IMR-90 (cell line): Measurements from ENCODE around the gene MATN3. TPM values are rescaled to one million over a fixed set of nuclear protein-coding genes. Genes with fewer than 3 reads are reported as not detected.

Experiments
- ATAC-seq: fragments of 200-7000 bp; cut with Tn5 transposase; 2 replicates; pipeline ENCODE4 v1.9.1; 2020; ENCODE audit warnings: low read depth, mild to moderate bottlenecking, moderate library complexity
- BruUV-seq: library from RNA; stranded (reverse); fragments of 400-500 nt; replicated peaks from 2 replicates; lab custom pipeline; 2021; lab: Mats Ljungman, UMichigan
- CTCF ChIA-PET: fragments of 300-600 bp; formaldehyde crosslinking; extraction: SDS; loops from one replicate; lab custom pipeline; 2021; ENCODE audit warnings: antibody characterized with exemption; lab: Yijun Ruan, JAX
- POLR2A ChIA-PET: fragments of 300-600 bp; sonication (Branson Sonifier 250); formaldehyde crosslinking; loops from one replicate; lab custom pipeline; 2022; ENCODE audit warnings: antibody characterized with exemption; ENCODE audit not compliant: unreplicated experiment; lab: Charles Lee
- DNase-seq: peaks from one replicate; pipeline ENCODE4 v3.0.0; 2013
- H2AFZ ChIP-seq: replicated peaks from 2 replicates; pipeline ENCODE3; 2013; ENCODE audit warnings: low read length, mild to moderate bottlenecking; ENCODE audit not compliant: poor library complexity
- H2AK5ac ChIP-seq: 2 replicates; pipeline ENCODE4 v1.6.1; 2013; ENCODE audit warnings: low read depth, low read length, inconsistent platforms
- H2AK9ac ChIP-seq: replicated peaks from 2 replicates; pipeline ENCODE3; 2013; ENCODE audit warnings: mild to moderate bottlenecking, low read depth, low read length, moderate library complexity; ENCODE audit not compliant: poor library complexity
- H2BK120ac ChIP-seq: 2 replicates; pipeline ENCODE4 v1.6.1; 2013; ENCODE audit warnings: low read depth, low read length, inconsistent platforms
- H2BK15ac ChIP-seq: 3 replicates; pipeline ENCODE4 v1.6.1; 2013; ENCODE audit warnings: low read depth, low read length, inconsistent platforms
- H2BK20ac ChIP-seq: 2 replicates; pipeline ENCODE4 v1.6.1; 2013; ENCODE audit warnings: low read depth, mild to moderate bottlenecking, inconsistent platforms, low read length, moderate library complexity
- H2BK5ac ChIP-seq: 2 replicates; pipeline ENCODE4 v1.6.1; 2013; ENCODE audit warnings: mild to moderate bottlenecking, low read depth, low read length, inconsistent platforms; ENCODE audit not compliant: poor library complexity, severe bottlenecking
- H3K14ac ChIP-seq: replicated peaks from 2 replicates; pipeline ENCODE4 v1.6.1; 2013; ENCODE audit warnings: low read depth, low read length, inconsistent platforms
- H3K18ac ChIP-seq: 2 replicates; pipeline ENCODE4 v1.6.1; 2013; ENCODE audit warnings: low read depth, low read length, control low read depth
- H3K23ac ChIP-seq: 2 replicates; pipeline ENCODE4 v1.6.1; 2013; ENCODE audit warnings: low read depth, low read length, inconsistent platforms
- H3K27ac ChIP-seq: 2 replicates; pipeline ENCODE4 v1.5.1; 2013; ENCODE audit warnings: mild to moderate bottlenecking, control low read depth, low read length; ENCODE audit not compliant: insufficient read depth
- H3K27me3 ChIP-seq: 2 replicates; pipeline ENCODE4 v1.6.1; 2013; ENCODE audit warnings: low read length; ENCODE audit not compliant: control insufficient read depth, insufficient read depth
- H3K36me3 ChIP-seq: 2 replicates; pipeline ENCODE4 v1.6.1; 2013; ENCODE audit warnings: low read length, mixed read lengths; ENCODE audit not compliant: control insufficient read depth, insufficient read depth
- H3K4ac ChIP-seq: 2 replicates; pipeline ENCODE4 v1.6.1; 2013; ENCODE audit warnings: low read depth, low read length, inconsistent platforms
- H3K4me1 ChIP-seq: 2 replicates; pipeline ENCODE4 v1.6.1; 2013; ENCODE audit warnings: low read length, mixed read lengths; ENCODE audit not compliant: control insufficient read depth, insufficient read depth
- H3K4me2 ChIP-seq: 2 replicates; pipeline ENCODE4 v1.6.1; 2013; ENCODE audit warnings: low read depth, mild to moderate bottlenecking, control low read depth, low read length, moderate library complexity
- H3K4me3 ChIP-seq: 2 replicates; pipeline ENCODE4 v1.5.1; 2013; ENCODE audit warnings: low read depth, mild to moderate bottlenecking, control low read depth, low read length, moderate library complexity; ENCODE audit not compliant: insufficient read depth
- H3K56ac ChIP-seq: 2 replicates; pipeline ENCODE4 v1.6.1; 2013; ENCODE audit warnings: low read length, inconsistent platforms; ENCODE audit not compliant: insufficient read depth; ENCODE audit errors: extremely low read depth
- H3K79me1 ChIP-seq, 2 experiments: 2 replicates each; pipeline ENCODE4 v1.6.1; 2013; ENCODE audit warnings: low read length in 2 of 2, inconsistent platforms in 1 of 2, low read depth in 1 of 2
- H3K9ac ChIP-seq: 2 replicates; pipeline ENCODE4 v1.6.1; 2013; ENCODE audit warnings: low read depth, low read length, control low read depth
- H3K9me1 ChIP-seq: 2 replicates; pipeline ENCODE4 v1.6.1; 2013; ENCODE audit warnings: low read length, inconsistent platforms; ENCODE audit not compliant: insufficient read depth
- H3K9me3 ChIP-seq: 2 replicates; pipeline ENCODE4 v1.6.1; 2013; ENCODE audit warnings: low read length; ENCODE audit not compliant: control insufficient read depth, insufficient read depth
- H4K20me1 ChIP-seq: 2 replicates; pipeline ENCODE4 v1.6.1; 2013; ENCODE audit warnings: low read length, inconsistent platforms; ENCODE audit not compliant: insufficient read depth
- H4K5ac ChIP-seq: 2 replicates; pipeline ENCODE4 v1.6.1; 2013; ENCODE audit warnings: mild to moderate bottlenecking, low read depth, low read length, control low read depth
- H4K8ac ChIP-seq, 2 experiments: 2 replicates each; pipeline ENCODE4 v1.6.1; 2013; ENCODE audit warnings: low read depth in 2 of 2, low read length in 2 of 2, control low read depth in 1 of 2, inconsistent platforms in 1 of 2
- H4K91ac ChIP-seq: 2 replicates; pipeline ENCODE4 v1.6.1; 2013; ENCODE audit warnings: low read depth, low read length, inconsistent platforms; ENCODE audit not compliant: insufficient read depth
- BHLHE40 ChIP-seq: fragments of 150-350 bp; IDR thresholded peaks from 2 replicates; pipeline ENCODE4 v1.6.1; 2016; ENCODE audit warnings: mild to moderate bottlenecking, low read depth, low read length
- CEBPB ChIP-seq: IDR thresholded peaks from 2 replicates; pipeline ENCODE4 v1.6.1; 2012; ENCODE audit warnings: low read depth, low read length, improper control_type of control experiment
- MAFK ChIP-seq: IDR thresholded peaks from 2 replicates; pipeline ENCODE4 v1.6.1; 2012; ENCODE audit warnings: low read depth, low read length, improper control_type of control experiment
- MAZ ChIP-seq: IDR thresholded peaks from 2 replicates; pipeline ENCODE4 v1.6.1; 2012; ENCODE audit warnings: low read depth, mild to moderate bottlenecking, low read length, improper control_type of control experiment, moderate library complexity, borderline replicate concordance
- MXI1 ChIP-seq: IDR thresholded peaks from 2 replicates; pipeline ENCODE4 v1.6.1; 2012; ENCODE audit warnings: low read depth, mild to moderate bottlenecking, low read length, moderate library complexity, borderline replicate concordance
- NFE2L2 ChIP-seq: fragments of 150-350 bp; IDR thresholded peaks from 2 replicates; pipeline ENCODE4 v1.6.1; 2016; ENCODE audit warnings: low read depth, mild to moderate bottlenecking, low read length
- RCOR1 ChIP-seq: IDR thresholded peaks from 2 replicates; pipeline ENCODE4 v1.6.1; 2012; ENCODE audit warnings: mild to moderate bottlenecking, low read length, improper control_type of control experiment; ENCODE audit not compliant: insufficient replicate concordance
- SMC3 ChIP-seq: fragments of 150-350 bp; IDR thresholded peaks from 2 replicates; pipeline ENCODE4 v1.6.1; 2016; ENCODE audit warnings: low read depth, mild to moderate bottlenecking, antibody characterized with exemption, low read length, moderate library complexity
- WGBS, 2 experiments: methylation state at CpG; one replicate each; pipeline versions ENCODE4 v1.1.5 to v1.1.7; 2013; ENCODE audit warnings: missing lambda C conversion rate in 2 of 2; ENCODE audit not compliant: insufficient read length in 1 of 2; ENCODE audit errors: extremely low coverage in 2 of 2; 5-methylcytosine and 5-hydroxymethylcytosine counted together
- dilution Hi-C: fragments of 300-500 bp; cut with HindIII; formaldehyde crosslinking; loops from one replicate; pipeline ENCODE4 v1.14.3; 2018; ENCODE audit warnings: low sequenced_read_pairs; ENCODE audit not compliant: unreplicated experiment
- in situ Hi-C: fragments of 300-500 bp; cut with MboI; formaldehyde crosslinking; loops from 3 replicates; pipeline ENCODE4 v1.14.3; 2019; ENCODE audit warnings: low sequenced_read_pairs, inconsistent platforms, mixed read lengths
- intact Hi-C: fragments of 100-400 bp; cut with micrococcal nuclease; formaldehyde crosslinking; loops from 2 replicates; pipeline ENCODE4 v1.10.0; 2022
- polyA plus RNA-seq, 3 experiments: library from polyadenylated mRNA; depleted of rRNA; stranded (reverse); fragments of >200 nt; gene quantifications; 2 replicates each; pipeline ENCODE4 v1.2.3, GENCODE V29; 2012; ENCODE audit warnings: low replicate concordance in 1 of 3
- total RNA-seq: library from RNA; depleted of rRNA; stranded (reverse); fragments of >200 nt; gene quantifications from 2 replicates; pipeline ENCODE4 v1.2.3, GENCODE V29; 2012
- TF ChIP-seq, protein P1 (sequence below): fragments of 150-350 bp; IDR thresholded peaks from 2 replicates; pipeline ENCODE4 v1.6.1; 2017; ENCODE audit warnings: mild to moderate bottlenecking, antibody characterized with exemption, low read length, low read depth

Gene MATN3
- total and polyA plus RNA-seq, 2 of the 4 experiments (the other 2 are of a cell fraction): 0.90 to 3.0 TPM

GRCh38 chr2:19990416-19990728 lies 22.1 kb downstream of the MATN3 start:
- in situ Hi-C loops: no loop called here
- peaks cover 2% of the 10 kb centered on the region; the same call in 1 of the 2 replicates for H3K4me1 ChIP-seq
- CTCF ChIA-PET: interaction anchor here (0.7 kb wide), 1 partner anchor 25 kb away, joined by 3 read pairs; no protein-coding TSS in a partner anchor

More at GRCh38 chr2:19990416-19990728, 22.1 kb downstream of the MATN3 start:
- Histone ChIP-seq H3K9ac (peak overlapping the region; percentile 82), H3K9me1 (no peaks in the 10 kb centered on the region), H2BK120ac (peak overlapping the region; percentile 45; the same call in 1 of the 2 replicates), H3K79me1 (peaks cover 8 to 20% of the 10 kb centered on the region in 2 experiments), H2AK9ac (peak overlapping the region; percentile 74), H4K8ac (peak overlapping the region; percentile 92 to 99), H3K27ac (peak overlapping the region; percentile 57), H3K18ac (peak overlapping the region; percentile 48; the same call in 1 of the 2 replicates), H2BK15ac (no peak overlapping the region), H4K5ac (peak overlapping the region; percentile 92), H2BK5ac (peak overlapping the region; percentile 55), H3K14ac (peak overlapping the region; percentile 81), H4K91ac (peak overlapping the region; percentile 77; the same call in 1 of the 2 replicates), H3K27me3 (no peaks in the 10 kb centered on the region), H4K20me1 (no peaks in the 10 kb centered on the region), H3K4me3 (peak overlapping the region; percentile 95), H3K4me2 (peak overlapping the region; percentile 77), H3K23ac (peak overlapping the region; percentile 69; the same call in 1 of the 2 replicates), H3K36me3 (no peaks in the 10 kb centered on the region), H3K9me3 (no peaks in the 10 kb centered on the region), H3K56ac (no peak overlapping the region), H3K4ac (peak overlapping the region; percentile 91), H2BK20ac (no peak overlapping the region), H2AFZ (peak overlapping the region; percentile 97), H2AK5ac (no peak overlapping the region)
- WGBS, 2 experiments: 40% methylated on average over 2 of the region's 10 CpGs; no CpG with 5 or more reads in 1 of the 2 experiments
- ATAC-seq (no peak), DNase-seq (no peak)
- TF ChIP-seq NFE2L2 (no peak), CEBPB (no peak), MAZ (no peak), RCOR1 (no peak), SMC3 (no peak), BHLHE40 (no peak), MXI1 (no peak), MAFK (no peak)
- TF ChIP-seq, protein P1, sequence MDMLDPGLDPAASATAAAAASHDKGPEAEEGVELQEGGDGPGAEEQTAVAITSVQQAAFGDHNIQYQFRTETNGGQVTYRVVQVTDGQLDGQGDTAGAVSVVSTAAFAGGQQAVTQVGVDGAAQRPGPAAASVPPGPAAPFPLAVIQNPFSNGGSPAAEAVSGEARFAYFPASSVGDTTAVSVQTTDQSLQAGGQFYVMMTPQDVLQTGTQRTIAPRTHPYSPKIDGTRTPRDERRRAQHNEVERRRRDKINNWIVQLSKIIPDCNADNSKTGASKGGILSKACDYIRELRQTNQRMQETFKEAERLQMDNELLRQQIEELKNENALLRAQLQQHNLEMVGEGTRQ: no peak
- POLR2A ChIA-PET: interaction anchor here (1.0 kb wide), 1 partner anchor 17 kb away, joined by 3 read pairs; no protein-coding TSS in a partner anchor
- dilution Hi-C loops: no loop called here
- intact Hi-C loops: loop anchor here (2.0 kb wide), 1 partner anchor 34 kb away; no protein-coding TSS in a partner anchor
- no TSS peak for BruUV-seq
